ENCODE data around the gene IER3.

DNA sequence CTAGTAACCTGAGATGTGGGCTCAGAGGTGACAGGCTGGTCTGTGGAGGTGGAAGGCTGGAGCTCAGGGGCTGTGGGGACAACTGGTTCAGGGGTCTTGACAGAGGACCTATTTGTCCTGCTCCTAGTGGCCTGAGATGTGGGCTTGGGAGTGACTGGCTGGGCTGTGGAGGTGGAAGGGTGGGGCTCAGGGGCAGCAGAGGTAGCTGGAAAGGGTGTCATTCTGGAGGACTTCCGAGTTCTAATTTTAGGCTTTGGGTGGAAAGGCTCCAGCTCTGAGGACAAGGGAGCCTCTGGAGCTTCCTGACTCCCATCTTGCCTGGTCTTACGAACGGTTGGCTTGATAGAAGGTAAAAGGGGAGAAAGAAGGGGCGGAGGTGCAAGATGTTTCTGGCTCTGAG, 38.7 kb downstream of the IER3 start:
- TF ChIP-seq TAF1 (IDR thresholded peaks at IDR 0.05; ENCODE audit: borderline replicate concordance, low read depth, low read length) (no peak), EZH2phosphoT487 (IDR thresholded peaks at IDR 0.05; ENCODE audit: borderline replicate concordance, low read depth) (no peak), NRF1 (IDR thresholded peaks at IDR 0.05; ENCODE audit: low read depth, low read length) (no peak), POLR2AphosphoS5 (IDR thresholded peaks at IDR 0.05; ENCODE audit: low read depth, low read length) (no peak), EP300 (IDR thresholded peaks at IDR 0.05; ENCODE audit: borderline replicate concordance in 1 of 2, low read depth in 1 of 2, low read length in 1 of 2) (no peak), FOXJ3 (CRISPR knock-in tag; IDR thresholded peaks at IDR 0.05) (no peak), CHD2 (IDR thresholded peaks at IDR 0.05; ENCODE audit: low read length, partially characterized antibody) (no peak)
- TF ChIP-seq, protein P1, sequence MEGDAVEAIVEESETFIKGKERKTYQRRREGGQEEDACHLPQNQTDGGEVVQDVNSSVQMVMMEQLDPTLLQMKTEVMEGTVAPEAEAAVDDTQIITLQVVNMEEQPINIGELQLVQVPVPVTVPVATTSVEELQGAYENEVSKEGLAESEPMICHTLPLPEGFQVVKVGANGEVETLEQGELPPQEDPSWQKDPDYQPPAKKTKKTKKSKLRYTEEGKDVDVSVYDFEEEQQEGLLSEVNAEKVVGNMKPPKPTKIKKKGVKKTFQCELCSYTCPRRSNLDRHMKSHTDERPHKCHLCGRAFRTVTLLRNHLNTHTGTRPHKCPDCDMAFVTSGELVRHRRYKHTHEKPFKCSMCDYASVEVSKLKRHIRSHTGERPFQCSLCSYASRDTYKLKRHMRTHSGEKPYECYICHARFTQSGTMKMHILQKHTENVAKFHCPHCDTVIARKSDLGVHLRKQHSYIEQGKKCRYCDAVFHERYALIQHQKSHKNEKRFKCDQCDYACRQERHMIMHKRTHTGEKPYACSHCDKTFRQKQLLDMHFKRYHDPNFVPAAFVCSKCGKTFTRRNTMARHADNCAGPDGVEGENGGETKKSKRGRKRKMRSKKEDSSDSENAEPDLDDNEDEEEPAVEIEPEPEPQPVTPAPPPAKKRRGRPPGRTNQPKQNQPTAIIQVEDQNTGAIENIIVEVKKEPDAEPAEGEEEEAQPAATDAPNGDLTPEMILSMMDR (IDR thresholded peaks at IDR 0.05) = no peak
- TF ChIP-seq, protein P2, sequence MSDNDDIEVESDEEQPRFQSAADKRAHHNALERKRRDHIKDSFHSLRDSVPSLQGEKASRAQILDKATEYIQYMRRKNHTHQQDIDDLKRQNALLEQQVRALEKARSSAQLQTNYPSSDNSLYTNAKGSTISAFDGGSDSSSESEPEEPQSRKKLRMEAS (IDR thresholded peaks at IDR 0.05; ENCODE audit: low read depth) = no peak
